ENCODE data around the gene GLTP.
"Not testable (repeated sequence)": the region's sequence is repeated elsewhere in the genome, so short reads cannot be mapped to it uniquely, and the experiment has no call there.

GLTP gene

GRCh38 chr12:109858764-109859163 is 21.6 kb downstream of the GLTP start:
- no peak overlapping the region for H3K4me3 ChIP-seq (ENCODE audit: low read length)
- no peaks in the 10 kb centered on the region for H3F3A ChIP-seq (ENCODE audit: insufficient read depth, low read length)
- H3K4me2 ChIP-seq (ENCODE audit: low read depth, low read length) = no peak overlapping the region
- no peak overlapping the region for H2AFZ ChIP-seq (ENCODE audit: low read length)
- no peak overlapping the region for H3K27ac ChIP-seq (ENCODE audit: low read length)
- no peak for DNase-seq
- no peak overlapping the region for H3K9ac ChIP-seq (ENCODE audit: low read length)
- no peaks in the 10 kb centered on the region for H3K4me1 ChIP-seq (ENCODE audit: low read length)
- no peaks in the 10 kb centered on the region for H3K36me3 ChIP-seq (replicated peaks; ENCODE audit: insufficient read depth, low read length)
- no peaks in the 10 kb centered on the region for H3K27me3 ChIP-seq (replicated peaks; ENCODE audit: insufficient read depth, low read length)
- no peaks in the 10 kb centered on the region for H3K9me2 ChIP-seq (replicated peaks; ENCODE audit: insufficient read depth, low read length)
- H3K9me3 ChIP-seq (replicated peaks; ENCODE audit: insufficient read depth, low read length) = no peaks in the 10 kb centered on the region
- no peaks in the 10 kb centered on the region; the same call in 1 of the 2 replicates for H3K79me2 ChIP-seq (ENCODE audit: low read length)
- TF ChIP-seq CTCF (IDR thresholded peaks at IDR 0.05; ENCODE audit: low read length) (no peak), EZH2 (optimal IDR thresholded peaks at IDR 0.05; ENCODE audit: low read depth, low read length) (no peak), EZH2phosphoT487 (IDR thresholded peaks at IDR 0.05; ENCODE audit: low read length) (no peak)
- H4K20me1 ChIP-seq (ENCODE audit: insufficient read depth, low read length) = no peaks in the 10 kb centered on the region

- Histone ChIP-seq H3K36me3 (replicated peaks; ENCODE audit: insufficient read depth, low read length) (no peaks in the 10 kb centered on the region), H3K9me3 (replicated peaks; ENCODE audit: insufficient read depth, low read length) (no peaks in the 10 kb centered on the region), H3K4me3 (ENCODE audit: low read length) (no peak overlapping the region), H3K9ac (ENCODE audit: low read length) (no peak overlapping the region), H3K27me3 (replicated peaks; ENCODE audit: insufficient read depth, low read length) (no peaks in the 10 kb centered on the region), H3K79me2 (ENCODE audit: low read length) (no peaks in the 10 kb centered on the region), H3K4me1 (ENCODE audit: low read length) (no peaks in the 10 kb centered on the region), H3F3A (ENCODE audit: insufficient read depth, low read length) (no peaks in the 10 kb centered on the region), H3K27ac (ENCODE audit: low read length) (no peak overlapping the region), H4K20me1 (ENCODE audit: insufficient read depth, low read length) (no peaks in the 10 kb centered on the region), H3K4me2 (ENCODE audit: low read depth, low read length) (no peak overlapping the region), H3K9me2 (replicated peaks; ENCODE audit: insufficient read depth, low read length) (no peaks in the 10 kb centered on the region), H2AFZ (ENCODE audit: low read length) (no peak overlapping the region)
- no peak for DNase-seq
- TF ChIP-seq EZH2 (optimal IDR thresholded peaks at IDR 0.05; ENCODE audit: low read depth, low read length) (no peak), EZH2phosphoT487 (IDR thresholded peaks at IDR 0.05; ENCODE audit: low read length) (no peak), CTCF (IDR thresholded peaks at IDR 0.05; ENCODE audit: low read length) (no peak)
These were observed 22.6 kb downstream of the GLTP start for GRCh38 chr12:109857715-109858114.

GRCh38 chr12:109855377-109855776 is 25.0 kb downstream of the GLTP start:
- Histone ChIP-seq H2AFZ (ENCODE audit: low read length) (no peak overlapping the region), H3K9me2 (replicated peaks; ENCODE audit: insufficient read depth, low read length) (no peaks in the 10 kb centered on the region), H3F3A (ENCODE audit: insufficient read depth, low read length) (no peaks in the 10 kb centered on the region), H3K9ac (ENCODE audit: low read length) (no peak overlapping the region), H3K4me1 (ENCODE audit: low read length) (no peaks in the 10 kb centered on the region), H3K27me3 (replicated peaks; ENCODE audit: insufficient read depth, low read length) (no peaks in the 10 kb centered on the region), H4K20me1 (ENCODE audit: insufficient read depth, low read length) (no peaks in the 10 kb centered on the region), H3K9me3 (replicated peaks; ENCODE audit: insufficient read depth, low read length) (no peaks in the 10 kb centered on the region), H3K4me2 (ENCODE audit: low read depth, low read length) (no peak overlapping the region), H3K27ac (ENCODE audit: low read length) (no peak overlapping the region), H3K79me2 (ENCODE audit: low read length) (no peaks in the 10 kb centered on the region), H3K4me3 (ENCODE audit: low read length) (no peak overlapping the region), H3K36me3 (replicated peaks; ENCODE audit: insufficient read depth, low read length) (no peaks in the 10 kb centered on the region)
- no peak for DNase-seq
- no peak for TF ChIP-seq EZH2 (optimal IDR thresholded peaks at IDR 0.05; ENCODE audit: low read depth, low read length)
- no peak for TF ChIP-seq CTCF (IDR thresholded peaks at IDR 0.05; ENCODE audit: low read length)
- no peak for TF ChIP-seq EZH2phosphoT487 (IDR thresholded peaks at IDR 0.05; ENCODE audit: low read length)

- H3K36me3 ChIP-seq (replicated peaks; ENCODE audit: insufficient read depth, low read length); H3K9me3 ChIP-seq (replicated peaks; ENCODE audit: insufficient read depth, low read length): not testable (repeated sequence)
These were observed 29.8 kb downstream of the GLTP start for GRCh38 chr12:109850518-109850917.

More at GRCh38 chr12:109850518-109850917, 29.8 kb downstream of the GLTP start:
- not testable (repeated sequence) for H4K20me1 ChIP-seq (ENCODE audit: insufficient read depth, low read length); H3K4me3 ChIP-seq (ENCODE audit: low read length); H3K4me2 ChIP-seq (ENCODE audit: low read depth, low read length); H3K27me3 ChIP-seq (replicated peaks; ENCODE audit: insufficient read depth, low read length); H3K27ac ChIP-seq (ENCODE audit: low read length); H3K9me2 ChIP-seq (replicated peaks; ENCODE audit: insufficient read depth, low read length); H2AFZ ChIP-seq (ENCODE audit: low read length); H3K79me2 ChIP-seq (ENCODE audit: low read length); H3K4me1 ChIP-seq (ENCODE audit: low read length); DNase-seq; H3K9ac ChIP-seq (ENCODE audit: low read length); H3F3A ChIP-seq (ENCODE audit: insufficient read depth, low read length)

All from MM.1S (cell line).